Measurements from ENCODE around the gene FCRL1. TPM values are rescaled to one million over a fixed set of nuclear protein-coding genes. Genes with fewer than 3 reads are reported as not detected.

FCRL1 gene
- total and polyA plus RNA-seq, 12 donors: 0.03 to 0.37 TPM; not detected in 10

GRCh38 chr1:157803851-157804250 is 16.1 kb downstream of the FCRL1 start:
- no peaks in the 10 kb centered on the region for H3K4me1 ChIP-seq
- H3K27me3 ChIP-seq: no peaks in the 10 kb centered on the region
- peak in 3 of 8 donors; percentile 38 to 57 (median 38) for ATAC-seq
- DNase-seq: no peak
- WGBS, 2 donors: 74 to 81% methylated on average over 7 of the region's 7 CpGs
- H3K9me3 ChIP-seq: no peaks in the 10 kb centered on the region
- no peaks in the 10 kb centered on the region for H3K36me3 ChIP-seq
- intact Hi-C loops (cut with DNase I): no loop called here
- no peak overlapping the region for H3K27ac ChIP-seq
- TF ChIP-seq CTCF (IDR thresholded peaks at IDR 0.05): no peak
- H3K4me3 ChIP-seq: no peak overlapping the region

GRCh38 chr1:157799996-157800395 is 19.9 kb downstream of the FCRL1 start:
- H3K4me1 ChIP-seq: no peaks in the 10 kb centered on the region
- peaks cover 0 to 2% (median 0%) of the 10 kb centered on the region in 11 donors for H3K9me3 ChIP-seq
- intact Hi-C loops (cut with DNase I): no loop called here
- ATAC-seq (no peak), DNase-seq (no peak)
- no peak overlapping the region for H3K27ac ChIP-seq
- TF ChIP-seq CTCF (IDR thresholded peaks at IDR 0.05): no peak
- no peaks in the 10 kb centered on the region for H3K36me3 ChIP-seq
- no peaks in the 10 kb centered on the region for H3K27me3 ChIP-seq
- 62 to 69% methylated on average over 1 of the region's 1 CpG for WGBS, 2 donors
- no peak overlapping the region for H3K4me3 ChIP-seq

GRCh38 chr1:157798211-157798610 is 21.7 kb downstream of the FCRL1 start:
- no peak for TF ChIP-seq CTCF (IDR thresholded peaks at IDR 0.05)
- Histone ChIP-seq H3K4me3 (no peak overlapping the region), H3K27ac (no peak overlapping the region), H3K9me3 (peaks cover 0 to 18% (median 5%) of the 10 kb centered on the region in 11 donors), H3K27me3 (no peaks in the 10 kb centered on the region), H3K36me3 (no peaks in the 10 kb centered on the region), H3K4me1 (no peaks in the 10 kb centered on the region)
- ATAC-seq (no peak), DNase-seq (no peak)
- 84 to 89% methylated on average over 5 of the region's 5 CpGs for WGBS, 2 donors
- intact Hi-C loops (cut with DNase I): no loop called here

GRCh38 chr1:157785248-157785647 is 34.7 kb downstream of the FCRL1 start:
- 13 to 24% methylated on average over 1 of the region's 1 CpG for WGBS, 2 donors
- DNase-seq (no peak), ATAC-seq (no peak)
- Histone ChIP-seq H3K36me3 (no peaks in the 10 kb centered on the region), H3K27me3 (no peaks in the 10 kb centered on the region), H3K9me3 (peaks cover 0 to 6% (median 0%) of the 10 kb centered on the region in 11 donors), H3K4me1 (no peaks in the 10 kb centered on the region), H3K4me3 (no peak overlapping the region), H3K27ac (no peak overlapping the region)
- intact Hi-C loops (cut with DNase I): no loop called here
- no peak for TF ChIP-seq CTCF (IDR thresholded peaks at IDR 0.05)
